CD4-positive, alpha-beta T cell (primary cell): ENCODE data around the gene ABCC5. TPM values are rescaled to one million over a fixed set of nuclear protein-coding genes. Genes with fewer than 3 reads are reported as not detected.
"Not testable (repeated sequence)": the region's sequence is repeated elsewhere in the genome, so short reads cannot be mapped to it uniquely, and the experiment has no call there.

ENCODE experiments used
- ATAC-seq: fragments of 200-7000 bp; cut with Tn5 transposase; one replicate; pipeline ENCODE4 v1.10.0; 2022; ENCODE audit warnings: mild to moderate bottlenecking; ENCODE audit not compliant: poor library complexity
- CTCF ChIA-PET: fragments of 350-600 bp; sonication (Branson Sonifier 250); formaldehyde crosslinking; loops from one replicate; lab custom pipeline; 2021; ENCODE audit warnings: antibody characterized with exemption, inconsistent platforms; lab: Charles Lee
- POLR2A ChIA-PET: fragments of 350-600 bp; sonication (Branson Sonifier 250); formaldehyde crosslinking; loops from one replicate; lab custom pipeline; 2021; ENCODE audit warnings: antibody characterized with exemption, inconsistent platforms; lab: Charles Lee
- DNase-seq, 14 experiments: peaks; one replicate each; pipeline ENCODE4 v3.0.0-alpha.2; 2013 to 2020; ENCODE audit warnings: mixed read lengths in 2 of 14
- H3K27ac ChIP-seq, 2 donors: one replicate each; pipeline versions ENCODE4 v1.5.1 to v1.7.0; 2013; ENCODE audit warnings: low read length in 2 of 2, low read depth in 1 of 2, mild to moderate bottlenecking in 1 of 2
- H3K27me3 ChIP-seq, 2 experiments: 1 replicate in 1 of 2; 2 replicates in 1 of 2; pipeline versions ENCODE4 v1.6.1 to v1.7.0; 2013; ENCODE audit warnings: low read length in 2 of 2, control low read depth in 1 of 2, mild to moderate bottlenecking in 1 of 2, moderate library complexity in 1 of 2; ENCODE audit not compliant: insufficient read depth in 2 of 2, control insufficient read depth in 1 of 2
- H3K36me3 ChIP-seq: one replicate; pipeline ENCODE4 v1.6.1; 2013; ENCODE audit warnings: low read length, control low read depth; ENCODE audit not compliant: insufficient read depth
- H3K4me1 ChIP-seq: one replicate; pipeline ENCODE4 v1.6.1; 2013; ENCODE audit warnings: low read length, control low read depth; ENCODE audit not compliant: insufficient read depth
- H3K4me3 ChIP-seq: one replicate; pipeline ENCODE4 v1.5.1; 2013; ENCODE audit warnings: mild to moderate bottlenecking, low read length, moderate library complexity
- H3K9me3 ChIP-seq, 2 experiments: 1 replicate in 1 of 2; 2 replicates in 1 of 2; pipeline versions ENCODE4 v1.6.1 to v1.7.0; 2013; ENCODE audit warnings: low read length in 2 of 2, mild to moderate bottlenecking in 2 of 2, control low read depth in 1 of 2, moderate library complexity in 1 of 2; ENCODE audit not compliant: control insufficient read depth in 1 of 2, insufficient read depth in 1 of 2
- H3K27ac Mint-ChIP-seq: one replicate; pipeline ENCODE4 v1.8.0; 2020; ENCODE audit warnings: mixed read lengths
- H3K27me3 Mint-ChIP-seq: one replicate; pipeline ENCODE4 v1.8.0; 2021; ENCODE audit warnings: mixed read lengths
- H3K36me3 Mint-ChIP-seq: one replicate; pipeline ENCODE4 v1.8.0; 2021; ENCODE audit warnings: low read depth, mixed read lengths
- H3K4me1 Mint-ChIP-seq: one replicate; pipeline ENCODE4 v1.8.0; 2021; ENCODE audit warnings: low read depth, mixed read lengths
- H3K4me3 Mint-ChIP-seq: one replicate; pipeline ENCODE4 v1.8.0; 2020; ENCODE audit warnings: mild to moderate bottlenecking, mixed read lengths
- H3K9me3 Mint-ChIP-seq: one replicate; pipeline ENCODE4 v1.8.0; 2020; ENCODE audit warnings: mixed read lengths
- intact Hi-C, 2 experiments: fragments of 100-400 bp; cut with DNase I in 1 of 2; cut with micrococcal nuclease in 1 of 2; formaldehyde crosslinking; loops; one replicate each; pipeline versions ENCODE4 v1.15.1 to v1.9.0; 2023 to 2025; cut with DNase I, micrococcal nuclease
- total RNA-seq, 174 experiments: library from RNA in 2 of 174; stranded (reverse) in 2 of 174; gene quantifications; one replicate each; pipeline ENCODE4 v1.2.3 and lab custom pipeline; 2021 to 2026
- TF ChIP-seq, protein P1 (sequence below): fragments of 200-600 bp; IDR thresholded peaks from one replicate; pipeline ENCODE4 v1.8.0; 2022; ENCODE audit warnings: antibody characterized with exemption, mild to moderate bottlenecking

ABCC5 gene
- total RNA-seq, 2 experiments from 2014 or later = 10.8 to 11.4 TPM

- TF ChIP-seq, protein P1, sequence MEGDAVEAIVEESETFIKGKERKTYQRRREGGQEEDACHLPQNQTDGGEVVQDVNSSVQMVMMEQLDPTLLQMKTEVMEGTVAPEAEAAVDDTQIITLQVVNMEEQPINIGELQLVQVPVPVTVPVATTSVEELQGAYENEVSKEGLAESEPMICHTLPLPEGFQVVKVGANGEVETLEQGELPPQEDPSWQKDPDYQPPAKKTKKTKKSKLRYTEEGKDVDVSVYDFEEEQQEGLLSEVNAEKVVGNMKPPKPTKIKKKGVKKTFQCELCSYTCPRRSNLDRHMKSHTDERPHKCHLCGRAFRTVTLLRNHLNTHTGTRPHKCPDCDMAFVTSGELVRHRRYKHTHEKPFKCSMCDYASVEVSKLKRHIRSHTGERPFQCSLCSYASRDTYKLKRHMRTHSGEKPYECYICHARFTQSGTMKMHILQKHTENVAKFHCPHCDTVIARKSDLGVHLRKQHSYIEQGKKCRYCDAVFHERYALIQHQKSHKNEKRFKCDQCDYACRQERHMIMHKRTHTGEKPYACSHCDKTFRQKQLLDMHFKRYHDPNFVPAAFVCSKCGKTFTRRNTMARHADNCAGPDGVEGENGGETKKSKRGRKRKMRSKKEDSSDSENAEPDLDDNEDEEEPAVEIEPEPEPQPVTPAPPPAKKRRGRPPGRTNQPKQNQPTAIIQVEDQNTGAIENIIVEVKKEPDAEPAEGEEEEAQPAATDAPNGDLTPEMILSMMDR = no peak
- H3K27me3 ChIP-seq = no peaks in the 10 kb centered on the region
- Mint-ChIP-seq H3K27me3 (no peaks in the 10 kb centered on the region), H3K4me3 (no peak overlapping the region), H3K9me3 (no peaks in the 10 kb centered on the region), H3K36me3 (no peaks in the 10 kb centered on the region), H3K27ac (no peak overlapping the region), H3K4me1 (no peaks in the 10 kb centered on the region)
- ATAC-seq = no peak
- H3K36me3 ChIP-seq = no peaks in the 10 kb centered on the region
- H3K4me3 ChIP-seq = no peak overlapping the region
- no peaks in the 10 kb centered on the region for H3K9me3 ChIP-seq
- ChIA-PET POLR2A (no interaction called here), CTCF (no interaction called here)
- no peaks in the 10 kb centered on the region for H3K4me1 ChIP-seq
- H3K27ac ChIP-seq = no peak overlapping the region
- DNase-seq = no peak
- intact Hi-C loops = no loop called here
Observed at GRCh38 chr3:184040010-184040409, 22.3 kb upstream of the ABCC5 start.

DNA sequence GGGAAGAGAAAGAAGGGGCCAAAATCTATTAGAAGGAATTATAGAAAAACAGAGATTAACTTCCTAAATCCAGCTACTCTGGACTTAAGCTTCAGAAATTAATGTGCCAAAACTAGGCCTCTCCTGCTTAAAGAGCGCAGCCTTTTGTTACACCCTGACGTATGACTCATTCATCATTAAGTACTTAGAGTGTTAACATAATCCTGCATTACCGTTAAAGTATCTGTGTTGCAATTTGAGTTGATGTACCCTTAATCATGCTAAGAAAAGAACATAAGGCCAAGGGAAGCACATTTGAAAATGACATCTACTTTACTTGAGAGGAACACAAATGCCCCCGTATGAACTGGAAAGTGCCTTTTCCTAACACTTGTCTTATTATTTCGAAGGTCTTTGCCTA, 21.7 kb upstream of the ABCC5 start:
- H3K4me3 ChIP-seq = no peak overlapping the region
- TF ChIP-seq, protein P1 = no peak
- intact Hi-C loops = no loop called here
- DNase-seq (no peak), ATAC-seq (no peak)
- Mint-ChIP-seq H3K27me3 (no peaks in the 10 kb centered on the region), H3K4me3 (no peak overlapping the region), H3K4me1 (no peaks in the 10 kb centered on the region), H3K27ac (no peak overlapping the region), H3K9me3 (no peaks in the 10 kb centered on the region), H3K36me3 (no peaks in the 10 kb centered on the region)
- H3K36me3 ChIP-seq = no peaks in the 10 kb centered on the region
- no peak overlapping the region for H3K27ac ChIP-seq
- no peaks in the 10 kb centered on the region for H3K27me3 ChIP-seq
- ChIA-PET POLR2A (no interaction called here), CTCF (no interaction called here)
- no peaks in the 10 kb centered on the region for H3K4me1 ChIP-seq
- H3K9me3 ChIP-seq = no peaks in the 10 kb centered on the region

GRCh38 chr3:184038307-184038706, 20.6 kb upstream of the ABCC5 start:
- H3K9me3 Mint-ChIP-seq, CTCF ChIA-PET, ATAC-seq, H3K36me3 Mint-ChIP-seq, H3K27me3 Mint-ChIP-seq, H3K4me1 ChIP-seq, H3K27ac Mint-ChIP-seq, intact Hi-C loops, POLR2A ChIA-PET, H3K4me3 ChIP-seq, DNase-seq, H3K4me1 Mint-ChIP-seq, H3K36me3 ChIP-seq, H3K4me3 Mint-ChIP-seq, H3K27me3 ChIP-seq, H3K27ac ChIP-seq, H3K9me3 ChIP-seq: not testable (repeated sequence)

GRCh38 chr3:184037816-184038215, 20.1 kb upstream of the ABCC5 start:
- POLR2A ChIA-PET = no interaction called here
- H3K36me3 ChIP-seq = no peaks in the 10 kb centered on the region
- no peaks in the 10 kb centered on the region for H3K4me1 Mint-ChIP-seq
- no peaks in the 10 kb centered on the region for H3K27me3 ChIP-seq
- no peaks in the 10 kb centered on the region for H3K36me3 Mint-ChIP-seq
- no peak for DNase-seq
- CTCF ChIA-PET = no interaction called here
- no peak for ATAC-seq
- H3K27me3 Mint-ChIP-seq = no peaks in the 10 kb centered on the region
- no peak overlapping the region for H3K4me3 ChIP-seq
- intact Hi-C loops = no loop called here
- no peaks in the 10 kb centered on the region for H3K9me3 ChIP-seq
- no peak overlapping the region for H3K27ac Mint-ChIP-seq
- no peak overlapping the region for H3K4me3 Mint-ChIP-seq
- TF ChIP-seq, protein P1 = no peak
- H3K27ac ChIP-seq = no peak overlapping the region
- no peaks in the 10 kb centered on the region for H3K9me3 Mint-ChIP-seq
- no peaks in the 10 kb centered on the region for H3K4me1 ChIP-seq
